Endothelial cell (in vitro differentiated cells): Measurements from ENCODE around the gene LCE2A. TPM values are rescaled to one million over a fixed set of nuclear protein-coding genes. Genes with fewer than 3 reads are reported as not detected.
"Not testable (repeated sequence)": the region's sequence is repeated elsewhere in the genome, so short reads cannot be mapped to it uniquely, and the experiment has no call there.

Source experiments
- DNase-seq: peaks from one replicate; pipeline ENCODE4 v3.0.0; 2021; ENCODE audit warnings: low spot score
- H3K27ac Mint-ChIP-seq: one replicate; pipeline ENCODE4 v1.8.0; 2021; ENCODE audit warnings: mixed read lengths, inconsistent platforms; ENCODE audit not compliant: unreplicated experiment
- H3K27me3 Mint-ChIP-seq: one replicate; pipeline ENCODE4 v1.8.0; 2021; ENCODE audit warnings: mild to moderate bottlenecking, moderate library complexity, mixed read lengths, inconsistent platforms; ENCODE audit not compliant: unreplicated experiment
- H3K36me3 Mint-ChIP-seq: one replicate; pipeline ENCODE4 v1.8.0; 2021; ENCODE audit warnings: mild to moderate bottlenecking, low read depth, mixed read lengths, inconsistent platforms; ENCODE audit not compliant: unreplicated experiment
- H3K4me1 Mint-ChIP-seq: one replicate; pipeline ENCODE4 v1.8.0; 2021; ENCODE audit warnings: mild to moderate bottlenecking, mixed read lengths, inconsistent platforms; ENCODE audit not compliant: unreplicated experiment
- H3K4me3 Mint-ChIP-seq: one replicate; pipeline ENCODE4 v1.8.0; 2021; ENCODE audit warnings: mild to moderate bottlenecking, mixed read lengths, inconsistent platforms; ENCODE audit not compliant: unreplicated experiment
- H3K9me3 Mint-ChIP-seq: one replicate; pipeline ENCODE4 v1.8.0; 2021; ENCODE audit warnings: mixed read lengths, inconsistent platforms; ENCODE audit not compliant: unreplicated experiment
- total RNA-seq: library from RNA; stranded (reverse); fragmentation: NEBNext Ultra II Directional; extraction: Animal tissue kit (Norgen Biotek cat#: 25700); gene quantifications from one replicate; pipeline ENCODE4 v1.2.1, GENCODE V29; 2021; ENCODE audit not compliant: unreplicated experiment
- TF ChIP-seq, protein P1 (sequence below): fragments of 200-600 bp; sonication (generic); IDR thresholded peaks from one replicate; pipeline ENCODE4 v1.5.0; 2021; ENCODE audit warnings: antibody characterized with exemption; ENCODE audit not compliant: unreplicated experiment

The LCE2A gene
- total RNA-seq, 1 donor from 2014 or later = not detected

- Mint-ChIP-seq H3K4me1 (no peaks in the 10 kb centered on the region), H3K27ac (no peak overlapping the region), H3K9me3 (no peaks in the 10 kb centered on the region), H3K4me3 (no peak overlapping the region), H3K36me3 (no peaks in the 10 kb centered on the region), H3K27me3 (no peaks in the 10 kb centered on the region)
- TF ChIP-seq, protein P1, sequence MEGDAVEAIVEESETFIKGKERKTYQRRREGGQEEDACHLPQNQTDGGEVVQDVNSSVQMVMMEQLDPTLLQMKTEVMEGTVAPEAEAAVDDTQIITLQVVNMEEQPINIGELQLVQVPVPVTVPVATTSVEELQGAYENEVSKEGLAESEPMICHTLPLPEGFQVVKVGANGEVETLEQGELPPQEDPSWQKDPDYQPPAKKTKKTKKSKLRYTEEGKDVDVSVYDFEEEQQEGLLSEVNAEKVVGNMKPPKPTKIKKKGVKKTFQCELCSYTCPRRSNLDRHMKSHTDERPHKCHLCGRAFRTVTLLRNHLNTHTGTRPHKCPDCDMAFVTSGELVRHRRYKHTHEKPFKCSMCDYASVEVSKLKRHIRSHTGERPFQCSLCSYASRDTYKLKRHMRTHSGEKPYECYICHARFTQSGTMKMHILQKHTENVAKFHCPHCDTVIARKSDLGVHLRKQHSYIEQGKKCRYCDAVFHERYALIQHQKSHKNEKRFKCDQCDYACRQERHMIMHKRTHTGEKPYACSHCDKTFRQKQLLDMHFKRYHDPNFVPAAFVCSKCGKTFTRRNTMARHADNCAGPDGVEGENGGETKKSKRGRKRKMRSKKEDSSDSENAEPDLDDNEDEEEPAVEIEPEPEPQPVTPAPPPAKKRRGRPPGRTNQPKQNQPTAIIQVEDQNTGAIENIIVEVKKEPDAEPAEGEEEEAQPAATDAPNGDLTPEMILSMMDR = no peak
- no peak for DNase-seq
Measured at GRCh38 chr1:152681616-152682015, 16.5 kb upstream of the LCE2A start.

- DNase-seq = no peak
- no peaks in the 10 kb centered on the region for H3K4me1 Mint-ChIP-seq
- no peaks in the 10 kb centered on the region for H3K27me3 Mint-ChIP-seq
- no peaks in the 10 kb centered on the region for H3K36me3 Mint-ChIP-seq
- no peak overlapping the region for H3K27ac Mint-ChIP-seq
- H3K9me3 Mint-ChIP-seq = no peaks in the 10 kb centered on the region
- H3K4me3 Mint-ChIP-seq = no peak overlapping the region
- TF ChIP-seq, protein P1 = no peak
Measured at GRCh38 chr1:152683846-152684245, 14.3 kb upstream of the LCE2A start.

GRCh38 chr1:152685823-152686222, 12.3 kb upstream of the LCE2A start, which contains the start of gene LCE2B:
Gene LCE2B (plus strand): TSS chr1:152686123. CDS start chr1:152686844, 721 bp downstream.
- not testable (repeated sequence) for H3K4me3 Mint-ChIP-seq, H3K27ac Mint-ChIP-seq, H3K4me1 Mint-ChIP-seq, H3K9me3 Mint-ChIP-seq, H3K27me3 Mint-ChIP-seq, DNase-seq, H3K36me3 Mint-ChIP-seq

DNA sequence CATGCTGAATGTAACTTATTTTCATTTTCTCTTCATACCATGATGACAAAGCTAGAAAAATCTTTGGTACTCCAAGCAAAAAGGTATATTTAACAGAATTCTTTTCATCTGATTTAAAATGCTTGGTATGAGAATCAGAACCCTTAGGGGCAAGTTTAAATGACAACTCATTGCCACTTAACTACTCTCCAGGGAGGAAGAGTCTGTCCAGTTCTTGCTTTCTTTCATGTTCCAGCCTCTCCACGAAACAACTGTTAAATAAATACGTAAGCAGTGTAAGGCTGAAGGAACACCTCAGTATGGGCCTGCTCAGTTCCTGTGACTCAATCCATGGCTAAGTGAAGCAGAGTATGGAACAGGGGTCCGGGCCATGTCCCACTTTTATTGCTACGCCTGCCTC, 1.6 kb downstream of the LCE2A start:
- Mint-ChIP-seq H3K27ac (no peak overlapping the region), H3K27me3 (no peaks in the 10 kb centered on the region), H3K4me1 (no peaks in the 10 kb centered on the region), H3K4me3 (no peak overlapping the region), H3K36me3 (no peaks in the 10 kb centered on the region), H3K9me3 (no peaks in the 10 kb centered on the region)
- TF ChIP-seq, protein P1 = no peak
- no peak for DNase-seq

DNA sequence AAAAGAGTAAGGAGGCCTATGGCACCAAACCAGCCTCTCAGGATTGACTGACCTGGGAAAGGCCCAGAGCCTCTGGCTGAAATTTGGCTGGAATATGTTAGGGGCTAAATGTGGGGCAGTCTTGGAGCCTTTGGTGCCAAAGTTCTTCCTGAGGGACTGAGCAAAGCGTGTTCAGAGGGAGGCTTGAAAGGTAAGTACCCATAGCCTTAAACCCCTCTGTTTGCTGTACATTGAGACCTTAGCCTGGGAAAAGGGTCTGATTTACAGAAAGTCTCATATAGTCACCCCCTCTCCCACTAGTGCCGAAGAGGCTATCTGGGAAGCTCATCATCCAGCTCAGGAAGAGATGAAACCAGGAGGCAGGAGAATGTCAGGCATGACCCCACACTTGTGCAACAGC, 9.7 kb downstream of the LCE2A start, which contains the start of gene LCE4A:
LCE4A (plus strand) TSS at position 301 of the 400 bp plus-strand sequence. CDS start 916 bp downstream, outside the sequence.
- DNase-seq = no peak
- TF ChIP-seq, protein P1 = no peak
- Mint-ChIP-seq H3K4me1 (no peaks in the 10 kb centered on the region), H3K27ac (no peak within 1 kb of the TSS), H3K27me3 (peaks cover 1% of the 10 kb centered on the region), H3K4me3 (no peak within 1 kb of the TSS), H3K36me3 (no peaks in the 10 kb centered on the region), H3K9me3 (no peaks in the 10 kb centered on the region)
